NCI-H2029 (cell line): ENCODE data around the gene KCNK15.
"Not testable (repeated sequence)": the region's sequence is repeated elsewhere in the genome, so short reads cannot be mapped to it uniquely, and the experiment has no call there.

Experiments used
- DNase-seq: peaks from one replicate; lab custom pipeline; 2025; lab: John Stamatoyannopoulos, UW

Gene KCNK15

GRCh38 chr20:44759595-44759994, 13.9 kb downstream of the KCNK15 start:
- DNase-seq, result no peak

- DNase-seq, result no peak
Observed at GRCh38 chr20:44761423-44761822, 15.8 kb downstream of the KCNK15 start.

GRCh38 chr20:44762466-44763140, 16.9 kb downstream of the KCNK15 start:
- DNase-seq, result no peak

GRCh38 chr20:44763798-44764197, 18.1 kb downstream of the KCNK15 start:
- not testable (repeated sequence) for DNase-seq

- no peak for DNase-seq
Observed at GRCh38 chr20:44765091-44765490, 19.4 kb downstream of the KCNK15 start.

- DNase-seq, result peak; percentile 81
Observed at GRCh38 chr20:44765701-44766347, 20.2 kb downstream of the KCNK15 start.

GRCh38 chr20:44768256-44768655, 22.6 kb downstream of the KCNK15 start:
- DNase-seq, result peak; percentile 41

- peak; percentile 10 for DNase-seq
Observed at GRCh38 chr20:44768854-44769480, 23.3 kb downstream of the KCNK15 start.

- DNase-seq, result no peak
Observed at GRCh38 chr20:44769481-44769863, 23.8 kb downstream of the KCNK15 start.

- DNase-seq, result no peak
Observed at GRCh38 chr20:44770484-44771171, 25.0 kb downstream of the KCNK15 start.

GRCh38 chr20:44771172-44771535, 25.5 kb downstream of the KCNK15 start:
- no peak for DNase-seq

- no peak for DNase-seq
Observed at GRCh38 chr20:44772636-44773035, 27.0 kb downstream of the KCNK15 start.

- DNase-seq, result no peak
Observed at GRCh38 chr20:44773070-44773829, 27.6 kb downstream of the KCNK15 start.

GRCh38 chr20:44776980-44777379, 31.3 kb downstream of the KCNK15 start:
- no peak for DNase-seq

GRCh38 chr20:44780226-44780625, 34.6 kb downstream of the KCNK15 start:
- DNase-seq, result no peak

- no peak for DNase-seq
Observed at GRCh38 chr20:44781118-44781517, 35.5 kb downstream of the KCNK15 start.

- no peak for DNase-seq
Observed at GRCh38 chr20:44781791-44782190, 36.1 kb downstream of the KCNK15 start.

GRCh38 chr20:44784688-44785087, 39.0 kb downstream of the KCNK15 start:
- DNase-seq, result no peak

- no peak for DNase-seq
Observed at GRCh38 chr20:44785768-44786167, 40.1 kb downstream of the KCNK15 start.

- no peak for DNase-seq
Observed at GRCh38 chr20:44787299-44787698, 41.6 kb downstream of the KCNK15 start.

GRCh38 chr20:44788706-44789456, 43.2 kb downstream of the KCNK15 start:
- no peak for DNase-seq
